KMS-11 (cell line): Measurements from ENCODE around the gene GABRR3.
A peak's percentile ranks its signal among the peaks of the same experiment; 100 is the strongest.

Experiments used
- H2AFZ ChIP-seq: fragments of 200-600 bp; sonication (generic); 2 replicates; pipeline ENCODE4 v1.6.1; 2016; ENCODE audit warnings: antibody characterized with exemption, mixed run types, low read depth
- H3K27ac ChIP-seq: fragments of 200-600 bp; sonication (generic); 2 replicates; pipeline ENCODE4 v1.6.1; 2016; ENCODE audit warnings: mild to moderate bottlenecking, mixed run types
- H3K27me3 ChIP-seq: fragments of 200-600 bp; sonication (generic); 2 replicates; pipeline ENCODE4 v1.6.1; 2017; ENCODE audit warnings: mild to moderate bottlenecking, low read depth, mixed run types, moderate library complexity; ENCODE audit not compliant: insufficient read depth
- H3K36me3 ChIP-seq: fragments of 200-600 bp; sonication (generic); 2 replicates; pipeline ENCODE4 v1.6.1; 2017; ENCODE audit warnings: mild to moderate bottlenecking, mixed run types; ENCODE audit not compliant: insufficient read depth
- H3K4me1 ChIP-seq: fragments of 200-600 bp; sonication (generic); 2 replicates; pipeline ENCODE4 v1.6.1; 2016; ENCODE audit warnings: mild to moderate bottlenecking, low read depth, mixed run types; ENCODE audit not compliant: poor library complexity, severe bottlenecking
- H3K4me2 ChIP-seq: fragments of 200-600 bp; sonication (generic); 2 replicates; pipeline ENCODE4 v1.7.0; 2016; ENCODE audit warnings: mild to moderate bottlenecking, mixed run types
- H3K4me3 ChIP-seq: fragments of 200-600 bp; sonication (generic); IDR thresholded peaks from 2 replicates; pipeline ENCODE4 v1.6.1; 2017; ENCODE audit warnings: low read depth, low read length, mixed read lengths; ENCODE audit not compliant: insufficient read depth
- H3K79me2 ChIP-seq: fragments of 200-600 bp; sonication (generic); 2 replicates; pipeline ENCODE4 v1.6.1; 2016; ENCODE audit warnings: low read depth, mixed run types; ENCODE audit not compliant: insufficient read depth
- H3K9ac ChIP-seq: fragments of 200-600 bp; sonication (generic); 2 replicates; pipeline ENCODE4 v1.6.1; 2016; ENCODE audit warnings: mild to moderate bottlenecking, mixed run types
- H4K20me1 ChIP-seq: fragments of 200-600 bp; sonication (generic); 2 replicates; pipeline ENCODE4 v1.6.1; 2016; ENCODE audit warnings: mild to moderate bottlenecking, mixed run types; ENCODE audit not compliant: insufficient read depth
- CTCF ChIP-seq: fragments of 200-600 bp; sonication (generic); conservative IDR thresholded peaks from 2 replicates; pipeline ENCODE4 v1.6.1; 2017; ENCODE audit warnings: low read depth, mild to moderate bottlenecking, antibody characterized with exemption, low read length, moderate library complexity, mixed read lengths

GABRR3 gene

GRCh38 chr3:98003306-98003969, 31.7 kb downstream of the GABRR3 start:
- no peaks in the 10 kb centered on the region for H3K27me3 ChIP-seq
- H3K4me3 ChIP-seq = no peak overlapping the region
- no peak for TF ChIP-seq CTCF
- no peaks in the 10 kb centered on the region for H4K20me1 ChIP-seq
- no peaks in the 10 kb centered on the region for H3K36me3 ChIP-seq
- H3K79me2 ChIP-seq = no peaks in the 10 kb centered on the region
- H3K4me1 ChIP-seq = peaks cover 36% of the 10 kb centered on the region
- H2AFZ ChIP-seq = peak overlapping the region; percentile 97
- peak overlapping the region; percentile 69 for H3K4me2 ChIP-seq
- H3K27ac ChIP-seq = peak overlapping the region; percentile 53
- no peak overlapping the region for H3K9ac ChIP-seq

DNA sequence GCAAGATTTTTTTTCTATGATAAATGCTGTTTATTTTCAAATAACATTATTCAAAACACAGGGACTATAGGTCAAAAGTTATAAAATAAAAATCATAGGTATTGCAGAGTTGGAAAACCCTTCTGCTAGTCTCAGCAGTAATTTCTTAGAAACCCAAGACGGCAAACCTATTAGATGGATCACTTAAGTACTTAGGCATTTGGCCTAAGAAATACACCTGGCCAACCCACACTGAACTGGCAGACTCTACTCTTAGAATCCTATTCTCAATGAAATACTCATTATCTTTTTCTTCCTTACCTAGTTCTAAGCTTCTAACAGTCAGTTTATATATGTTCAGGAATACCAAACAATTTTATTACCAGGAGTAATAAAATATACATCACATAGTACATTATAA, 32.4 kb downstream of the GABRR3 start:
- Histone ChIP-seq H3K79me2 (no peaks in the 10 kb centered on the region), H3K4me3 (no peak overlapping the region), H3K4me1 (peaks cover 31% of the 10 kb centered on the region), H3K4me2 (peak overlapping the region; percentile 69), H3K36me3 (no peaks in the 10 kb centered on the region), H2AFZ (0 out of 2 replicates have a peak overlapping the region, but pooled peaks have one; percentile 97), H4K20me1 (no peaks in the 10 kb centered on the region), H3K9ac (no peak overlapping the region), H3K27ac (peak overlapping the region; percentile 53), H3K27me3 (no peaks in the 10 kb centered on the region)
- no peak for TF ChIP-seq CTCF

DNA sequence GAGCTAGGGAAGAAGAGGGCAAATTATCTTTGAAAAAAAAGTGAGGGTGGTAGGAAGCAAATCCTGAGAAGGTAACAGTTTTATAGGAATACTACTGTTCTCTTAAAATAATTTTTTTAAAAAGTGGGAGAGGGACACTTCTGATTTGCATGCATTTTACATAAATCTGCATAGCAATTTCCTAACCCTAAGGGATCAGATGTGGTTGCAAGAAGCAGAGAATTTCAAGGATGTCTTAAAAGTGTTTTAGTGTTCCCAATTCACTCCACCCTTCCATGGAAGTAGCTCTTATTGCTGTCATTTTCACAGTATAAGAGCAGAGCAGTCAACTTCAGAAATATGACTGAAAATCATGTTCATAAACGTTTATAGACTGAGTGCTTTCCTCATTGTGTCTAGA, 35.1 kb downstream of the GABRR3 start:
- no peak for TF ChIP-seq CTCF
- H3K9ac ChIP-seq = no peak overlapping the region
- H3K79me2 ChIP-seq = no peaks in the 10 kb centered on the region
- H3K4me3 ChIP-seq = no peak overlapping the region
- no peak overlapping the region for H3K4me2 ChIP-seq
- no peaks in the 10 kb centered on the region for H3K36me3 ChIP-seq
- no peaks in the 10 kb centered on the region for H4K20me1 ChIP-seq
- H3K27me3 ChIP-seq = no peaks in the 10 kb centered on the region
- peaks cover 31% of the 10 kb centered on the region for H3K4me1 ChIP-seq
- no peak overlapping the region for H3K27ac ChIP-seq
- H2AFZ ChIP-seq = no peak overlapping the region

GRCh38 chr3:97999103-97999502, 36.0 kb downstream of the GABRR3 start:
- Histone ChIP-seq H2AFZ (no peak overlapping the region), H4K20me1 (no peaks in the 10 kb centered on the region), H3K36me3 (no peaks in the 10 kb centered on the region), H3K79me2 (no peaks in the 10 kb centered on the region), H3K4me1 (peaks cover 25% of the 10 kb centered on the region), H3K9ac (no peak overlapping the region), H3K27ac (no peak overlapping the region), H3K4me3 (no peak overlapping the region), H3K27me3 (no peaks in the 10 kb centered on the region), H3K4me2 (no peak overlapping the region)
- TF ChIP-seq CTCF = no peak
